IMR-90 (cell line): ENCODE results near the gene B4GALNT3. TPM values are rescaled to one million over a fixed set of nuclear protein-coding genes. Genes with fewer than 3 reads are reported as not detected.

Experiments used
- ATAC-seq: fragments of 200-7000 bp; cut with Tn5 transposase; 2 replicates; pipeline ENCODE4 v1.9.1; 2020; ENCODE audit warnings: low read depth, mild to moderate bottlenecking, moderate library complexity
- BruUV-seq: library from RNA; stranded (reverse); fragments of 400-500 nt; replicated peaks from 2 replicates; lab custom pipeline; 2021; lab: Mats Ljungman, UMichigan
- CTCF ChIA-PET: fragments of 300-600 bp; formaldehyde crosslinking; extraction: SDS; loops from one replicate; lab custom pipeline; 2021; ENCODE audit warnings: antibody characterized with exemption; lab: Yijun Ruan, JAX
- POLR2A ChIA-PET: fragments of 300-600 bp; sonication (Branson Sonifier 250); formaldehyde crosslinking; loops from one replicate; lab custom pipeline; 2022; ENCODE audit warnings: antibody characterized with exemption; ENCODE audit not compliant: unreplicated experiment; lab: Charles Lee
- DNase-seq: peaks from one replicate; pipeline ENCODE4 v3.0.0; 2013
- H2AFZ ChIP-seq: replicated peaks from 2 replicates; pipeline ENCODE3; 2013; ENCODE audit warnings: low read length, mild to moderate bottlenecking; ENCODE audit not compliant: poor library complexity
- H2AK5ac ChIP-seq: 2 replicates; pipeline ENCODE4 v1.6.1; 2013; ENCODE audit warnings: low read depth, low read length, inconsistent platforms
- H2AK9ac ChIP-seq: replicated peaks from 2 replicates; pipeline ENCODE3; 2013; ENCODE audit warnings: mild to moderate bottlenecking, low read depth, low read length, moderate library complexity; ENCODE audit not compliant: poor library complexity
- H2BK120ac ChIP-seq: 2 replicates; pipeline ENCODE4 v1.6.1; 2013; ENCODE audit warnings: low read depth, low read length, inconsistent platforms
- H2BK15ac ChIP-seq: 3 replicates; pipeline ENCODE4 v1.6.1; 2013; ENCODE audit warnings: low read depth, low read length, inconsistent platforms
- H2BK20ac ChIP-seq: 2 replicates; pipeline ENCODE4 v1.6.1; 2013; ENCODE audit warnings: low read depth, mild to moderate bottlenecking, inconsistent platforms, low read length, moderate library complexity
- H2BK5ac ChIP-seq: 2 replicates; pipeline ENCODE4 v1.6.1; 2013; ENCODE audit warnings: mild to moderate bottlenecking, low read depth, low read length, inconsistent platforms; ENCODE audit not compliant: poor library complexity, severe bottlenecking
- H3K14ac ChIP-seq: replicated peaks from 2 replicates; pipeline ENCODE4 v1.6.1; 2013; ENCODE audit warnings: low read depth, low read length, inconsistent platforms
- H3K18ac ChIP-seq: 2 replicates; pipeline ENCODE4 v1.6.1; 2013; ENCODE audit warnings: low read depth, low read length, control low read depth
- H3K23ac ChIP-seq: 2 replicates; pipeline ENCODE4 v1.6.1; 2013; ENCODE audit warnings: low read depth, low read length, inconsistent platforms
- H3K27ac ChIP-seq: 2 replicates; pipeline ENCODE4 v1.5.1; 2013; ENCODE audit warnings: mild to moderate bottlenecking, control low read depth, low read length; ENCODE audit not compliant: insufficient read depth
- H3K27me3 ChIP-seq: 2 replicates; pipeline ENCODE4 v1.6.1; 2013; ENCODE audit warnings: low read length; ENCODE audit not compliant: control insufficient read depth, insufficient read depth
- H3K36me3 ChIP-seq: 2 replicates; pipeline ENCODE4 v1.6.1; 2013; ENCODE audit warnings: low read length, mixed read lengths; ENCODE audit not compliant: control insufficient read depth, insufficient read depth
- H3K4ac ChIP-seq: 2 replicates; pipeline ENCODE4 v1.6.1; 2013; ENCODE audit warnings: low read depth, low read length, inconsistent platforms
- H3K4me1 ChIP-seq: 2 replicates; pipeline ENCODE4 v1.6.1; 2013; ENCODE audit warnings: low read length, mixed read lengths; ENCODE audit not compliant: control insufficient read depth, insufficient read depth
- H3K4me2 ChIP-seq: 2 replicates; pipeline ENCODE4 v1.6.1; 2013; ENCODE audit warnings: low read depth, mild to moderate bottlenecking, control low read depth, low read length, moderate library complexity
- H3K4me3 ChIP-seq: 2 replicates; pipeline ENCODE4 v1.5.1; 2013; ENCODE audit warnings: low read depth, mild to moderate bottlenecking, control low read depth, low read length, moderate library complexity; ENCODE audit not compliant: insufficient read depth
- H3K56ac ChIP-seq: 2 replicates; pipeline ENCODE4 v1.6.1; 2013; ENCODE audit warnings: low read length, inconsistent platforms; ENCODE audit not compliant: insufficient read depth; ENCODE audit errors: extremely low read depth
- H3K79me1 ChIP-seq, 2 experiments: 2 replicates each; pipeline ENCODE4 v1.6.1; 2013; ENCODE audit warnings: low read length in 2 of 2, inconsistent platforms in 1 of 2, low read depth in 1 of 2
- H3K9ac ChIP-seq: 2 replicates; pipeline ENCODE4 v1.6.1; 2013; ENCODE audit warnings: low read depth, low read length, control low read depth
- H3K9me1 ChIP-seq: 2 replicates; pipeline ENCODE4 v1.6.1; 2013; ENCODE audit warnings: low read length, inconsistent platforms; ENCODE audit not compliant: insufficient read depth
- H3K9me3 ChIP-seq: 2 replicates; pipeline ENCODE4 v1.6.1; 2013; ENCODE audit warnings: low read length; ENCODE audit not compliant: control insufficient read depth, insufficient read depth
- H4K20me1 ChIP-seq: 2 replicates; pipeline ENCODE4 v1.6.1; 2013; ENCODE audit warnings: low read length, inconsistent platforms; ENCODE audit not compliant: insufficient read depth
- H4K5ac ChIP-seq: 2 replicates; pipeline ENCODE4 v1.6.1; 2013; ENCODE audit warnings: mild to moderate bottlenecking, low read depth, low read length, control low read depth
- H4K8ac ChIP-seq, 2 experiments: 2 replicates each; pipeline ENCODE4 v1.6.1; 2013; ENCODE audit warnings: low read depth in 2 of 2, low read length in 2 of 2, control low read depth in 1 of 2, inconsistent platforms in 1 of 2
- H4K91ac ChIP-seq: 2 replicates; pipeline ENCODE4 v1.6.1; 2013; ENCODE audit warnings: low read depth, low read length, inconsistent platforms; ENCODE audit not compliant: insufficient read depth
- FOS ChIP-seq: fragments of 150-350 bp; IDR thresholded peaks from 2 replicates; pipeline ENCODE4 v1.6.1; 2016; ENCODE audit warnings: low read depth, low read length
- MAFK ChIP-seq: IDR thresholded peaks from 2 replicates; pipeline ENCODE4 v1.6.1; 2012; ENCODE audit warnings: low read depth, low read length, improper control_type of control experiment
- NFE2L2 ChIP-seq: fragments of 150-350 bp; IDR thresholded peaks from 2 replicates; pipeline ENCODE4 v1.6.1; 2016; ENCODE audit warnings: low read depth, mild to moderate bottlenecking, low read length
- RAD21 ChIP-seq: IDR thresholded peaks from 2 replicates; pipeline ENCODE4 v1.6.1; 2012; ENCODE audit warnings: low read length, improper control_type of control experiment
- RCOR1 ChIP-seq: IDR thresholded peaks from 2 replicates; pipeline ENCODE4 v1.6.1; 2012; ENCODE audit warnings: mild to moderate bottlenecking, low read length, improper control_type of control experiment; ENCODE audit not compliant: insufficient replicate concordance
- WGBS, 2 experiments: methylation state at CpG; one replicate each; pipeline versions ENCODE4 v1.1.5 to v1.1.7; 2013; ENCODE audit warnings: missing lambda C conversion rate in 2 of 2; ENCODE audit not compliant: insufficient read length in 1 of 2; ENCODE audit errors: extremely low coverage in 2 of 2; 5-methylcytosine and 5-hydroxymethylcytosine counted together
- dilution Hi-C: fragments of 300-500 bp; cut with HindIII; formaldehyde crosslinking; loops from one replicate; pipeline ENCODE4 v1.14.3; 2018; ENCODE audit warnings: low sequenced_read_pairs; ENCODE audit not compliant: unreplicated experiment
- in situ Hi-C: fragments of 300-500 bp; cut with MboI; formaldehyde crosslinking; loops from 3 replicates; pipeline ENCODE4 v1.14.3; 2019; ENCODE audit warnings: low sequenced_read_pairs, inconsistent platforms, mixed read lengths
- intact Hi-C: fragments of 100-400 bp; cut with micrococcal nuclease; formaldehyde crosslinking; loops from 2 replicates; pipeline ENCODE4 v1.10.0; 2022
- polyA plus RNA-seq, 3 experiments: library from polyadenylated mRNA; depleted of rRNA; stranded (reverse); fragments of >200 nt; gene quantifications; 2 replicates each; pipeline ENCODE4 v1.2.3, GENCODE V29; 2012; ENCODE audit warnings: low replicate concordance in 1 of 3
- total RNA-seq: library from RNA; depleted of rRNA; stranded (reverse); fragments of >200 nt; gene quantifications from 2 replicates; pipeline ENCODE4 v1.2.3, GENCODE V29; 2012

The B4GALNT3 gene
- total and polyA plus RNA-seq, 2 of the 4 experiments (the other 2 are of a cell fraction) = not detected

DNA sequence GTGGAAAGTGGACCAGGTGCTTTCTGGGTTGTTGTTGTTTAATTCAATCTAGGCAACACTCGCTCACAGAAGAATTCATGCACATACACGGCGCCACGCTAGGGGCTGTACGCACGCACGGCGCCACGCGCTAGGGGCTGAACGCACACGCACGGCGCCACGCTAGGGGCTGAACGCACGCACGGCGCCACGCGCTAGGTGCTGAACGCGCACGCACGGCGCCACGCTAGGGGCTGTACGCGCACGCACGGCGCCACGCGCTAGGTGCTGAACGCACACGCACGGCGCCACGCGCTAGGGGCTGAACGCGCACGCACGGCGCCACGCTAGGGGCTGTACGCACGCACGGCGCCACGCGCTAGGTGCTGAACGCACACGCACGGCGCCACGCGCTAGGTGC lies 149.2 kb downstream of the B4GALNT3 start:
- ChIA-PET POLR2A (no interaction called here), CTCF (no interaction called here)
- Histone ChIP-seq H4K20me1 (no peaks in the 10 kb centered on the region), H3K56ac (no peak overlapping the region), H3K4me2 (no peak overlapping the region), H3K9ac (no peak overlapping the region), H3K27ac (no peak overlapping the region), H3K9me1 (peaks cover 6% of the 10 kb centered on the region), H2BK120ac (no peak overlapping the region), H2AFZ (no peak overlapping the region), H3K4me1 (peaks cover 4% of the 10 kb centered on the region), H4K5ac (no peak overlapping the region), H2BK20ac (no peak overlapping the region), H3K23ac (no peak overlapping the region), H3K4me3 (no peak overlapping the region), H3K9me3 (no peaks in the 10 kb centered on the region), H3K27me3 (peaks cover 21% of the 10 kb centered on the region), H3K4ac (no peak overlapping the region), H2AK5ac (peak overlapping the region; percentile 1; the same call in 1 of the 2 replicates), H4K91ac (no peak overlapping the region), H4K8ac (no peak overlapping the region), H3K18ac (no peak overlapping the region), H3K79me1 (no peaks in the 10 kb centered on the region), H3K14ac (no peak overlapping the region), H2AK9ac (no peak overlapping the region), H3K36me3 (no peaks in the 10 kb centered on the region), H2BK15ac (no peak overlapping the region), H2BK5ac (no peak overlapping the region)
- in situ Hi-C loops = no loop called here
- DNase-seq = no peak
- 97% methylated on average over 20 of the region's 58 CpGs; no CpG with 5 or more reads in 1 of the 2 experiments for WGBS, 2 experiments
- no peak for TF ChIP-seq RCOR1
- TF ChIP-seq MAFK = no peak
- no peak for TF ChIP-seq NFE2L2
- no peak for TF ChIP-seq RAD21
- TF ChIP-seq FOS = no peak
- ATAC-seq = no peak
- no TSS peak for BruUV-seq
- intact Hi-C loops = no loop called here
- dilution Hi-C loops = no loop called here
